ENCODE results near the gene PLCB4. TPM values are rescaled to one million over a fixed set of nuclear protein-coding genes. Genes with fewer than 3 reads are reported as not detected.

PLCB4 gene
- total RNA-seq, 1 experiment from 2014 or later = 12.6 TPM

GRCh38 chr20:9319687-9320384, 250.9 kb downstream of the PLCB4 start:
- POLR2A ChIA-PET = no interaction called here
- CTCF ChIA-PET = no interaction called here
- peaks cover 10% of the 10 kb centered on the region for H3K4me1 Mint-ChIP-seq
- TF ChIP-seq JAZF1 (CRISPR knock-in tag; IDR thresholded peaks at IDR 0.05) (no peak), NR1H2 (CRISPR knock-in tag; IDR thresholded peaks at IDR 0.05) (no peak), AR (CRISPR knock-in tag; IDR thresholded peaks at IDR 0.05) (no peak), ZNF281 (CRISPR knock-in tag; IDR thresholded peaks at IDR 0.05) (no peak), GABPB1 (CRISPR knock-in tag; IDR thresholded peaks at IDR 0.05) (no peak), ZNF317 (CRISPR knock-in tag; IDR thresholded peaks at IDR 0.05; ENCODE audit: borderline replicate concordance, low read depth) (no peak), ZSCAN18 (CRISPR knock-in tag; IDR thresholded peaks at IDR 0.05) (no peak), ARID4B (CRISPR knock-in tag; IDR thresholded peaks at IDR 0.05; ENCODE audit: borderline replicate concordance) (no peak), ATF3 (CRISPR knock-in tag; conservative IDR thresholded peaks at IDR 0.05) (no peak), ZBTB43 (CRISPR knock-in tag; IDR thresholded peaks at IDR 0.05) (no peak), MXD4 (CRISPR knock-in tag; IDR thresholded peaks at IDR 0.05; ENCODE audit: borderline replicate concordance) (no peak), ETV6 (CRISPR knock-in tag; IDR thresholded peaks at IDR 0.05) (no peak), FOXK1 (CRISPR knock-in tag; IDR thresholded peaks at IDR 0.05) (no peak), CREM (CRISPR knock-in tag; IDR thresholded peaks at IDR 0.05) (no peak), ZNF396 (CRISPR knock-in tag; IDR thresholded peaks at IDR 0.05; ENCODE audit: borderline replicate concordance) (no peak)
- peaks cover 6% of the 10 kb centered on the region for H3K9me3 Mint-ChIP-seq
- DNase-seq (ENCODE audit: low spot score) (no peak), ATAC-seq (no peak)
- no peaks in the 10 kb centered on the region for H3K27me3 Mint-ChIP-seq (ENCODE audit: low read depth)
- no peak overlapping the region for H3K27ac Mint-ChIP-seq
- no peaks in the 10 kb centered on the region for H3K36me3 Mint-ChIP-seq
- no peak overlapping the region for H3K4me3 Mint-ChIP-seq

All from WTC11 (cell line).